ENCODE measurements around the gene VASP.

Gene VASP

DNA sequence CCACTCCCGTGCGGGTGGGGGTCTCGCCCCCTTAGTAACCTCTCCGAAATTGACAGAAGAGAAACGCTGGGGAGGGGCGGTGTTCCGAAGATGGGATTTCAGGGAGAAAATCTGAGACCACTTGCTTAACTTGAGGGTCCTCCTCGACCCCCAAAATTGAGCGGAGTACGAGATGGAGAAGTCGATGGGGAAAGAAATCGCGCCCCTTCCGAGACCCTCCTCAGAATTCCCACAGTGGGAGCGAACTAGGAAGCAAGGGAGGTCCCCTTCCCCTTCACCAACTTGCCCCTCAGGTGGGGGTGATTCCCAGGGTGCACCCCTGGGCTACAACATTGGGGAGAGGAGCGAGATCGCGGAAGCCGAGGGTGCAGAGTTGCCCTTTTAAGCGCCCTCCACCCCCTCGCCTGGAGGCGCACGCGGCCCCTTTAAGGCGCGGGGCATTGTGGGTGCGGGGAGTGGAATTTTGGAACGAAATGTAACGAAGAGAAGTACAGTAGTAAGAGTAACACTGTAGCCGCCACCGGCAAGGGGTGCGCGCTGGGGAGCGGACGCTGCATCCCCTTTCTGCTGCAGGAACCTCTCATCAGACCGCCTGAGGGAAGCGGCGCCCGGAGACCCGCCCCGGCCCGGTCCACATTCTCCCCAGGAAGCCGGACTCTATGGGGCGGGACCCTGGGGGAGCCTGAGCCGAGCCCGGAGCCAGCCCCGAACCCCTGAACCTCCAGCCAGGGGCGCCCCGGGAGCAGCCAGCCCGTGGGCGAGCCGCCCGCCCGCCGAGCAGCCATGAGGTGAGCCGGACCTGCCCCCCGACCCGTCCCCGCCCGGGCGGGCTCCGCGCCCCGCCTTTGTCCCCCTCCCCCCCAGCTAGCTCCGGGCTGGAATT lies at the start of gene VASP:
TSS of gene VASP (plus strand) at position 491 of the 883 bp plus-strand sequence. CDS start at position 784, 293 bp downstream.
- peak; percentile 76 for ATAC-seq
- Mint-ChIP-seq H3K9me3 (no peaks in the 10 kb centered on the region), H3K27ac (peak within 1 kb of the TSS; percentile 94), H3K4me3 (peak within 1 kb of the TSS; percentile 98), H3K4me1 (peaks cover 25% of the 10 kb centered on the region), H3K36me3 (peaks cover 44% of the 10 kb centered on the region)
- peak; percentile 84 to 97 for DNase-seq (ENCODE audit: low spot score in 2 of 2)

- no peak overlapping the region for H3K27ac Mint-ChIP-seq
- no peak overlapping the region for H3K4me3 Mint-ChIP-seq
- DNase-seq (ENCODE audit: low spot score in 2 of 2) = no peak
- H3K9me3 Mint-ChIP-seq = no peaks in the 10 kb centered on the region
- no peaks in the 10 kb centered on the region for H3K36me3 Mint-ChIP-seq
- peaks cover 33% of the 10 kb centered on the region for H3K4me1 Mint-ChIP-seq
- no peak for ATAC-seq
Measured at GRCh38 chr19:45457776-45458175, 49.5 kb upstream of the VASP start.

DNA sequence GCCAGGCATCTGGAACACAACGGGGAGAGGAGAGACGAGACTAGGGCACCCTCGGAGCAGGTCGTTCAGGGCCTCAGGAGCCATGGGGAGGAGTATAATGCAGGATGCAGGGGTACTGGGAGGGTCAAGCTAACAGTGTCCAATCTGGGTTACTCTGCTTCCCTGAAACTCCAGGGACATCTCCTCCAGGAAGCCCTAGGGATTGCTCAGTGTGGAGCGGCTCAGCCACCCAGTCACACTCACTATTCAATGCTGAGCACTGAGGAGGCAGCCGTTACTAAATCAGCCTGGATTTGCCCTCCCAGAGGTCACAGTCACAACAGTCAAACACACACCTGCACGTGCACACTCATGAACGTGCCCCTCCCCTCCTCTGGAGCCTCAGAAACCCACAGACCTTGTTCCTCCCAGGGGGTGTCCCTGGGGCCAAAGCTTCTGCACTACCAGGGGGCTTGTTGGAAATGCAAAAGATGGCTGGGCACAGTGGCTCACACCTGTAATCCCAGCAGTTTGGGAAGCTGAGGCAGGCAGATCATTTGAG lies 46.4 kb upstream of the VASP start:
- H3K4me1 Mint-ChIP-seq = peaks cover 15% of the 10 kb centered on the region
- H3K4me3 Mint-ChIP-seq = no peak overlapping the region
- no peak for DNase-seq (ENCODE audit: low spot score in 2 of 2)
- H3K9me3 Mint-ChIP-seq = no peaks in the 10 kb centered on the region
- no peaks in the 10 kb centered on the region for H3K36me3 Mint-ChIP-seq
- no peak for ATAC-seq
- peak overlapping the region; percentile 53 for H3K27ac Mint-ChIP-seq

DNA sequence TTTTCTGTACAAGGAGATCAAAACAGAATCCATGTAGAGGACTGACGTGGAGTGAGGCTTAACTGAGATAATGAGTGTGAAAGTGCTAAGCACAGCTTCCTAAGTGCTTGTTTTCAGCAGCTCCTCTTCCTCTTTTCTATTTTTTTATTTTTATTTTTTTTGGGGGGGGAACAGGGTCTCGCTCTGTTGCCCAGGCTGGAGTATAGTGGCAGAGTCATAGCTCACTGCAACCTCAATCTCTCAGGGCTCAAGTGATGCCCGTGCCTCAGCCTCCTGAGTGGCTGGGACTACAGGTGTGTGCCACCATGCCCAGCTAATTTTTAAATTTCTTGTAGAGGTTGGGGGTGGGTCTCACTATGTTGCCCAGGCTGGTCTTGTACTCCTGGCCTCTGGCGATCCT lies 45.1 kb upstream of the VASP start:
- no peak for ATAC-seq
- Mint-ChIP-seq H3K9me3 (no peaks in the 10 kb centered on the region), H3K4me1 (peaks cover 10% of the 10 kb centered on the region), H3K27ac (no peak overlapping the region), H3K4me3 (no peak overlapping the region), H3K36me3 (peaks cover 3% of the 10 kb centered on the region)
- no peak for DNase-seq (ENCODE audit: low spot score in 2 of 2)

GRCh38 chr19:45463241-45463640 lies 44.0 kb upstream of the VASP start:
- Mint-ChIP-seq H3K4me3 (no peak overlapping the region), H3K27ac (no peak overlapping the region), H3K4me1 (peaks cover 13% of the 10 kb centered on the region), H3K36me3 (peaks cover 13% of the 10 kb centered on the region), H3K9me3 (no peaks in the 10 kb centered on the region)
- DNase-seq (ENCODE audit: low spot score in 2 of 2) (no peak), ATAC-seq (no peak)

DNA sequence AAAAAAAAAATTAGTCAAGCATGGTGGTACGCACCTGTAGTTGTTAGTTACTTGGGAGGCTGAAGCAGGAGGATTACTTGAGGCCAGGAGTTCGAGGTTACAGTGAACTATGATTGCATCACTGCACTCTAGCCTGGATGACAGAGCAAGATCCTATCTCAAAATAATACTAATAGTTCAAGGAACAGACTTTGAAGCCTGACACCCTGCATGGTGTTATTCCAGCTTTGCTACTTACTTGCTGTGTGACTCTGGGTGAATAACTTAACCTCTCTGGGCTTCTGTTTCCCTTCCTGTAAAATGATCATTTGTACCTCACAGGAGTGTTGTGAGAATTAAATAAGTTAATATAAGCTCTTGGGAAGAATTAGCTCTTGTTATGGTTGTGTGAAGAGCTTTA lies 43.0 kb upstream of the VASP start:
- no peak overlapping the region for H3K27ac Mint-ChIP-seq
- H3K4me3 Mint-ChIP-seq = no peak overlapping the region
- ATAC-seq = no peak

GRCh38 chr19:45464852-45465441 lies 42.3 kb upstream of the VASP start:
- H3K9me3 Mint-ChIP-seq = no peaks in the 10 kb centered on the region
- H3K27ac Mint-ChIP-seq = no peak overlapping the region
- ATAC-seq = no peak
- DNase-seq (ENCODE audit: low spot score in 2 of 2) = no peak
- no peak overlapping the region for H3K4me3 Mint-ChIP-seq
- H3K4me1 Mint-ChIP-seq = peaks cover 25% of the 10 kb centered on the region
- peaks cover 30% of the 10 kb centered on the region for H3K36me3 Mint-ChIP-seq

More for the DNA sequence above, 43.0 kb upstream of the VASP start:
- Mint-ChIP-seq H3K36me3 (peaks cover 24% of the 10 kb centered on the region), H3K9me3 (no peaks in the 10 kb centered on the region), H3K4me1 (peaks cover 18% of the 10 kb centered on the region)
- no peak for DNase-seq (ENCODE audit: low spot score in 2 of 2)

DNA sequence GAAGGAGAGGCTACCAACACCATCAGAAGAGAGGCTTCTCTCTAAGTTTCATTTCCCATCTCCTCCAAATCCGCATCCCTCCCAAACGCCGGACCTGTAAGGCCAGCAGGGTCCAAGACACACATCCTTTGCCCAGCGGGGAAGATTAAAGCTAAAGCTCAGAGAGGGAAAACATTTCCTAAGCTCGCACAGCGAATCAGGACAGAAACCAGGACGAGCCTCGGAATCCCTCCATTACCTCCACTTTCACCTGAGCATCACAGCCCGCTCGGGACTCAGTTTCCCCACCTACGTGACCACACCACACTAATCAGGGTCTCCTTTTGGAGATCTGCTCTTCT lies 40.2 kb upstream of the VASP start:
- H3K4me1 Mint-ChIP-seq = peaks cover 45% of the 10 kb centered on the region
- ATAC-seq = no peak
- H3K36me3 Mint-ChIP-seq = peaks cover 52% of the 10 kb centered on the region
- peak overlapping the region; percentile 91 for H3K4me3 Mint-ChIP-seq
- H3K27ac Mint-ChIP-seq = peak overlapping the region; percentile 98
- DNase-seq (ENCODE audit: low spot score in 2 of 2) = no peak
- no peaks in the 10 kb centered on the region for H3K9me3 Mint-ChIP-seq

DNA sequence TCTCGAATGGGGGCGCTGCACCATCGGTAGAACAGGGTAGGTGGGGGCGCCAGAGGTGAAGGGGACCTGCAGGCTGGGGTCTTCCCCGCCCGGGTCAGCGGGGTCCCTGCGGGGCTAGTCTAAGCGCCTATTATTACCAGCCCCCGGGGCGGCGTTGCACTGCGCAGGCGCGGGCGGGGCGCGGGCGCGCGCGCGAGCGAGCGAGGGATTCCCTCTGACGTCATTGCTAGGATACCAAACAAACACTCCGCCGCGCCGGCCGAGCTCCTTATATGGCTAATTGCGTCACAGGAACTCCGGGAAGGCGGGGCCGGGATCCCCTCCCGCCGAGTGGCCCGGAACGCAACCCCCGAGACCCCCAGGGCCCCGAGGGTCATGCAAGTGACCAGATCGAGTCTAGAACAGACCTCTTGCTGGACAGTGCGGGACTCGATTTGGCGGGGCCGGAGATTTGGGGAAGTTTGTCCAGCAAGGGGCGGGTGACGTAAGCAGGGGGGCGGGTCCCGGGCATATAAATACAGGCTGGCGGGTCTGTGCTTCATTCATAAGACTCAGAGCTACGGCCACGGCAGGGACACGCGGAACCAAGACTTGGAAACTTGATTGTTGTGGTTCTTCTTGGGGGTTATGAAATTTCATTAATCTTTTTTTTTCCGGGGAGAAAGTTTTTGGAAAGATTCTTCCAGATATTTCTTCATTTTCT lies 39.7 kb upstream of the VASP start, which contains the start of gene FOSB:
TSS of gene FOSB (plus strand) at position 541 of the 703 bp plus-strand sequence. CDS start 591 bp downstream, outside the sequence.
- Mint-ChIP-seq H3K4me1 (peaks cover 47% of the 10 kb centered on the region), H3K36me3 (peaks cover 57% of the 10 kb centered on the region), H3K9me3 (no peaks in the 10 kb centered on the region), H3K4me3 (peak within 1 kb of the TSS; percentile 91), H3K27ac (peak within 1 kb of the TSS; percentile 98)
- peak; percentile 95 to 99 for DNase-seq (ENCODE audit: low spot score in 2 of 2)
- peak; percentile 47 for ATAC-seq

GRCh38 chr19:45468159-45468651 lies 39.1 kb upstream of the VASP start:
- Mint-ChIP-seq H3K36me3 (peaks cover 63% of the 10 kb centered on the region), H3K4me3 (peak overlapping the region; percentile 91), H3K9me3 (no peaks in the 10 kb centered on the region), H3K27ac (peak overlapping the region; percentile 98), H3K4me1 (peaks cover 52% of the 10 kb centered on the region)
- DNase-seq (ENCODE audit: low spot score in 2 of 2) (peak; percentile 35 to 83), ATAC-seq (peak; percentile 1)

GRCh38 chr19:45468803-45469131 lies 38.5 kb upstream of the VASP start:
- Mint-ChIP-seq H3K9me3 (no peaks in the 10 kb centered on the region), H3K4me3 (peak overlapping the region; percentile 91), H3K36me3 (peaks cover 69% of the 10 kb centered on the region), H3K4me1 (peaks cover 54% of the 10 kb centered on the region), H3K27ac (peak overlapping the region; percentile 98)
- peak; percentile 59 for ATAC-seq
- DNase-seq (ENCODE audit: low spot score in 2 of 2) = no peak

GRCh38 chr19:45469132-45469944 lies 37.9 kb upstream of the VASP start:
- Mint-ChIP-seq H3K4me1 (peaks cover 60% of the 10 kb centered on the region), H3K27ac (peak overlapping the region; percentile 98), H3K9me3 (no peaks in the 10 kb centered on the region), H3K36me3 (peaks cover 74% of the 10 kb centered on the region), H3K4me3 (peak overlapping the region; percentile 91)
- DNase-seq (ENCODE audit: low spot score in 2 of 2) = peak; percentile 91 to 96
- ATAC-seq = peak; percentile 83

DNA sequence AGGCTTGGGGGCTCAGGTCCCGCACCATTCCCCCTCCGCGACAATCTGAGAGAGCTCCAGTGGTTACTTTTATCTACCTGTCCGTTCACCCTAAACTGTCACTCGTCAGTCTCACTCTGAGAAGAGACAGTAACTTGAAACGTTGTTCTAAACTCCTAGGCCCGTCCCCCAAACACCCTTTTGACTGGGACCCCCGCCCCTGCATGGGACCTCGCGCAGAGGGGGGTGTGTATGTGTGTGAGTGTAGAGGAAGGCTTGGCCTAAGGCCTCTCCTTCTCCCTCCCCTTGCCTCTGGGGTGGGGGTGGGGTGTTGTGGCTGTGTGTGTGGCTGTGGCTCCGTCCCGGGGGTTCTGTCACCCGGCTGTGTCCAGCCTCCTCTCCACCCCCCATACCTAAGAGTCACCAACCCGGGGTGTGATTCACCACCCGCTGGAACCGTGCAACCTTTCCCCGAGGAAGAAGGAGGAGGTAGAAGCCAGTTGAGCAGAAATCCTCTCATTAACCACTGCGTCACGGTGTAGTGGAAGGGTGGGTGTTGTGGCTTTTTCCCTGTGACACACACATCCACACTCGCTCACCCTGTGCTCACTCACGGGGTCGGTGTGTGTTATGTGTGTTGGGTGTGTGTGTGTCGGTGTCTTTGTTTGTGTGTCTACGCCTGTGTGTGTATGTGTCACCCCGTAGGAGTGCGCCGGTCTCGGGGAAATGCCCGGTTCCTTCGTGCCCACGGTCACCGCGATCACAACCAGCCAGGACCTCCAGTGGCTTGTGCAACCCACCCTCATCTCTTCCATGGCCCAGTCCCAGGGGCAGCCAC lies 37.1 kb upstream of the VASP start:
- H3K27ac Mint-ChIP-seq = peak overlapping the region; percentile 98
- H3K36me3 Mint-ChIP-seq = peaks cover 82% of the 10 kb centered on the region
- DNase-seq (ENCODE audit: low spot score in 2 of 2) (no peak), ATAC-seq (peak; percentile 25)
- H3K9me3 Mint-ChIP-seq = no peaks in the 10 kb centered on the region
- H3K4me3 Mint-ChIP-seq = peak overlapping the region; percentile 91
- peaks cover 68% of the 10 kb centered on the region for H3K4me1 Mint-ChIP-seq

DNA sequence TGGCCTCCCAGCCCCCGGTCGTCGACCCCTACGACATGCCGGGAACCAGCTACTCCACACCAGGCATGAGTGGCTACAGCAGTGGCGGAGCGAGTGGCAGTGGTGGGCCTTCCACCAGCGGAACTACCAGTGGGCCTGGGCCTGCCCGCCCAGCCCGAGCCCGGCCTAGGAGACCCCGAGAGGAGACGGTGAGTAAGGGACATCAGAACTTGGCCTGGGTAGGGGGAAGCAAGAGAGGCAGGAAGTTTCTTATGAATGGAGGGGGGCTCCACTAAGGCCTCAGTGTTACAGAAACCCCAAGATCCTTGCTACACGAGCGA lies 36.6 kb upstream of the VASP start:
- no peak for ATAC-seq

More for the DNA sequence above, 36.6 kb upstream of the VASP start:
- H3K4me3 Mint-ChIP-seq = peak overlapping the region; percentile 91
- H3K36me3 Mint-ChIP-seq = peaks cover 88% of the 10 kb centered on the region
- H3K27ac Mint-ChIP-seq = peak overlapping the region; percentile 98
- no peak for DNase-seq (ENCODE audit: low spot score in 2 of 2)
- no peaks in the 10 kb centered on the region for H3K9me3 Mint-ChIP-seq
- peaks cover 74% of the 10 kb centered on the region for H3K4me1 Mint-ChIP-seq
